GM12865 (cell line): ENCODE measurements around the gene ZNF765.
A peak's percentile ranks its signal among the peaks of the same experiment; 100 is the strongest.
"Not testable (repeated sequence)": the region's sequence is repeated elsewhere in the genome, so short reads cannot be mapped to it uniquely, and the experiment has no call there.

Source experiments
- DNase-seq: peaks from one replicate; pipeline ENCODE4 v3.0.0; 2010; ENCODE audit warnings: low read depth
- H3K4me3 ChIP-seq: 2 replicates; pipeline ENCODE4 v1.5.1; 2011; ENCODE audit warnings: mild to moderate bottlenecking, low read depth, low read length, control low read depth
- CTCF ChIP-seq: IDR thresholded peaks from 2 replicates; pipeline ENCODE4 v1.5.1; 2011; ENCODE audit warnings: low read length, control low read depth, low read depth, inconsistent platforms; ENCODE audit not compliant: insufficient read depth; ENCODE audit errors: missing control alignments

Gene ZNF765

GRCh38 chr19:53424968-53425597, 30.1 kb downstream of the ZNF765 start:
- peak; percentile 60 for TF ChIP-seq CTCF
- no peak overlapping the region for H3K4me3 ChIP-seq
- DNase-seq = peak; percentile 59

GRCh38 chr19:53431399-53432087, 36.6 kb downstream of the ZNF765 start, which contains the start of gene ZNF761:
Gene ZNF761 (plus strand): TSS chr19:53431984. CDS start chr19:53447269, 15,285 bp downstream.
- no peak for TF ChIP-seq CTCF
- DNase-seq = peak; percentile 97
- H3K4me3 ChIP-seq = peak within 1 kb of the TSS; percentile 87

- H3K4me3 ChIP-seq = peak overlapping the region; percentile 87
- peak; percentile 13 for DNase-seq
- TF ChIP-seq CTCF = no peak
These were observed 37.2 kb downstream of the ZNF765 start for GRCh38 chr19:53432088-53432661.

GRCh38 chr19:53443809-53444208, 48.9 kb downstream of the ZNF765 start:
- not testable (repeated sequence) for H3K4me3 ChIP-seq, DNase-seq

GRCh38 chr19:53447196-53447595, 52.2 kb downstream of the ZNF765 start:
- not testable (repeated sequence) for H3K4me3 ChIP-seq, DNase-seq

- TF ChIP-seq CTCF = no peak
- DNase-seq = no peak
- no peak overlapping the region for H3K4me3 ChIP-seq
These were observed 60.9 kb downstream of the ZNF765 start for GRCh38 chr19:53455828-53456227.

GRCh38 chr19:53460131-53460721, 65.3 kb downstream of the ZNF765 start:
- DNase-seq, H3K4me3 ChIP-seq: not testable (repeated sequence)

- no peak for DNase-seq
- no peak overlapping the region for H3K4me3 ChIP-seq
- TF ChIP-seq CTCF = no peak
These were observed 66.9 kb downstream of the ZNF765 start for GRCh38 chr19:53461866-53462265.
